HG03045 (cell line): ENCODE data around the gene CDH22.

Experiments
- ATAC-seq: cut with Tn5 transposase; IDR thresholded peaks from one replicate; pipeline ENCODE4 v1.9.1; 2021; ENCODE audit warnings: mild to moderate bottlenecking, moderate library complexity; ENCODE audit not compliant: unreplicated experiment

CDH22 gene

DNA sequence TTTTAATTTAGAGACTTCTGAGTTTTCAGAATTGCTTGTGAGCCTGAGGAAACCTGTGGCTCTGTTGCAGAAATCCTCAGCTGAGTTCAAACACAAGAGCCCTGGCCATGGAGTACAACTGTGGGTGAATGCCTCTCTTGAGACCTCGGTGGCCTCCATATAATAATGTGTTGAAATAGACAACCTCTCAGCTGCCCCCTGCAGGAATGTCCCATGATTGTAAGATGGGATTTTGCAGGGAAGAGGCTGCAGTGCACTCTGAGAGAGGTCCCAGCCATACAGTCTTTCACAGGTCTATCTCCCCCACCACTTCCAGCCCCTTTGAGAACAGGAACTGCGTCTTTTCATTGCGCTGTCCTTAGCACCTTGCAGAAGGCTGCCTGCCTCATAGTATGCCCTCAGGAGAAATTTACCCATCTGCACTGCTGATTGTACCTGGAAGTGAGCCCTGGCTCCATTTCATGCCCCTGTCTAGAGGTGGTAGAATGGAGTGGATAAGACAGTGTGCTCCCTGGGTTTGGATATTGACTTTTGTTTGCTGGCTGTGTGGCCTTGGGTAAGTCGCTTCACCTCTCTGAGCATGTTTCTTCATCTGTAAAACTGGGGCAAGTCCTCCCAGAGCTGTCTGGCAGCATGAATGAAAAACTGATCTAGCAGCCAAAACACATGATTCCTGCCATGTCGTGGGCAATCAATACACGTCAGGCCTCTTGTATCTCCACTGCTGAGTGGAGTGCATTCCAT, 16.8 kb upstream of the CDH22 start:
- no peak for ATAC-seq

DNA sequence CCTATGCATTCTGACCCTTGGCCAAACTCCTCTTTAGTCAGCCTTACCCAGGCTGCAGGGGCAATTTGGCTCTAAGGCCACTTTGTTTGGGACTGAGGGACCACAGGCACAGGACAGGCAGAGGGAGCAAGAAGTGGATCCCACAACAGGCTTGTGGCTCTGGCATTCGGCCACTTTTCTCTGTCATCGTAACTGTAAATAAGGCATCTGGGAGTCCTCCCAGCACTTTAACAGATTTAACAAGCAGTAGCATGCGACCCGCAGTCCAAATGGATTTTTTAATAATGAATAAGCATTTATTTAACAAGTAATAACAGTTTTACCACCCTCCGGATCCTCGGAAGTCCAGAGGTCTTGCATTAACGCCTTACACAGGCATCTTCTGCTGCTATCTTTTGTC, 16.1 kb upstream of the CDH22 start:
- no peak for ATAC-seq

DNA sequence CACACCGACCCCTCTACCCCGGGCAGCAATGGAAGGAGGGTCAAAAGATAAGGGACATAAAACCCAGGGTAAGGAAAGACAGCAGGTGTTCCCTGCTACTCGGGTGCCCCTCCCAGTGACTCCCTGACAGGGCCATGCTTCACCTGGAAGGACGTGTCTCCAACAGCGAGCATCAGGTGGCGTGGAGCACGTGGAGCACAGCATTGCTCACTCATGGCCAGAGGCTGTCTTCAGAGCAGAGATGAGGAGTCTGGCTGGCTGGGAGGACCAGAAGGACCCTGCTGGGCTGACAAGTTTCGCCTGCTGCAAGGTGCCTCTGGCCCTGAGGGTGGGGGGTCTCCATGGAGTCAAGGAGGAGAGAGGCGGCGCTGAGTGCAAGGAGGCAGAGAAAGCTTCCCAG, 15.3 kb upstream of the CDH22 start:
- no peak for ATAC-seq

DNA sequence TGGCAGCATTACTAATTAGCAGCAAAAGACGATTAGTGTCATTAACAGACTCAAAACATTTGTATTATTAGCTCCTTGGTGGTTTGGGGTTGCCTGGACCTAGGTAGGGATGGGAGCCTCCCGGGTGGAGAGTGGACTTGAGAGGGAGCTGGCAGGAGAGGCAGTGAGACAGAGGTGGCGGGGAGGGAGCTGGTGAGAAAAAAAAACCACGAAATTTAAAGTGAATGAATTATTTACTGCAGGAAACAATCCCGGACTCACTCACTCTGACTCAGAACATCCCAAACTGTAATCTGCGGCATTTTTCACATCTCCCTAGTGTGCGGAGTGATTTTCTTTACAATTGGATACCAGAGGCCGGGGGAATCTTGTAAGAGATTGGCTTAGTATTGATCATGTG, 14.3 kb upstream of the CDH22 start:
- ATAC-seq, result no peak

DNA sequence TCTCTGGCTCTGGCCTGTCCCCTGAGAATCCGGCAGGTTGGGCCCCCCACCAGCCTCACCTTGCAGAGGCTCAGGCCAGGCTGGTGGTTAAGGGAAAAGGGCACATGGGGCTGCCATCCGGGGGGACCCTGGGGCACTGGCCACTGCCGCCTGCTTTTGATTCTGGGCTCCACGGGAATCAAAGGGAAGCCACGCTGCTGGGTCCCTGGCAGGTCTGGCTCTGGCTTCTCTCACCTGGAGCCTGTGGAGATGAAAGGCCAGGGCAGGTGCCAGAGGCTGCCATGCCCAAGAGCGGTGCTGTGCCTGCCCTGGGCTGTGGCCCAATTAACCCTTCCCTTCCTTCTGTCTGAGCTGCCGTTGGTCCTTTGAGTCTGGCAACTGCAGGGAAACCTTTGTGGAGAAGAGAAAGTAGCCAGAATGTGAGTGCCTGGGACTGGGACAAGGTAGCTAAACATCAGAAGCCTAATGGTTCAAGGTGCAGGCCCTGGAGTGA, 9.4 kb upstream of the CDH22 start:
- ATAC-seq, result no peak

DNA sequence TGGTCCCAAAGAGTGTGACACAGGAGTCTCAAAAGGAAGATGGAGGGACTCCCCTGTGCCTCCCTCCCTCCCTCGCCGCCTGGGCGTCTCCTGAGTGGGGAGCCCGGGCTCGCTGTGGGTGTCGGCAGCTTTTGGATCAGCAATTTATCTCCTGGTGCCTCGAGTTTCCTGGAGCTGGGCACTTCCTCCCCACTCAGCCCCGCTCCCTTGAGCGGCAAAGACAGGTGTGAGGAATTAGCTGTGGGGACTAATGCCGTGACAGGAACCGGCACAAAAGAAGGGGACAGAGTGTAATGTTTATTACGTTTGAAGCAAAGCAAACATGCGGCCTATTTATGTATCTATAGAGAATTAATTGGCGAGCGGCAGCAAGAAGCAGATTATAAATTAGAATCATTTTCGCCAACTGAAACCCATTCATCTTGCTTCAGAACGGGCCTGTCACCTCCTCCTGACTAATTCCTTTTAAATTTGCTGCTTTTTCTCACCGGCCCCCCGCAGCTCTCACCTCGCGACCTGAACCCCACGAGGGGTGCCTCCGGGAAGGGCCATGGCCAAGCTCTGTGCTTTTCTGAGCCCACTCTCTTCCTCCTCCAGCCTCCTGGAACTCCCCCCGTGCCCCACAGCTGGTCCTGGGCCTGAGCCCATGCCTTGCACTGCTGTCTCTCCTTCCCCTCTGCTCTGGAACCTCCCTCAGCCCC, 8.8 kb upstream of the CDH22 start:
- no peak for ATAC-seq

DNA sequence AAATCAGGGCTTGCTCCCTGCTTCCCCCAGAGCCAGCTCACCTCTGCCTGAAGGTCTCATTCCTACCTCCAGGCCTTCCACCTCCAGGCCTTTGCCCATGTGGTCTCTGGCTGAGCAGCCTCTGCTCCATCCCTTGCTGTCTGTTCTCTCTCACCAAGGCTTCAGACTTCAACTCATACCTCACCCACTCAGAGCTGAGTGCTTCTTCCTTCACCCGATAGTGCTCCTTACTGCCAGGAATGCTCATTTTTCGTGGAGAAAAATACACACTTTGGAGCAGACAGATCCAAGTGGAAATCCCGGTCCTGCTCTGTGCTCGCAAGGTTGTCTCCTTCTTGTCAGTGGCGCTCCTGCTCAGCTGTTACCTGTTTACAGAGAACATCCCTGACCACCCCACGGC, 7.0 kb upstream of the CDH22 start:
- ATAC-seq, result no peak

DNA sequence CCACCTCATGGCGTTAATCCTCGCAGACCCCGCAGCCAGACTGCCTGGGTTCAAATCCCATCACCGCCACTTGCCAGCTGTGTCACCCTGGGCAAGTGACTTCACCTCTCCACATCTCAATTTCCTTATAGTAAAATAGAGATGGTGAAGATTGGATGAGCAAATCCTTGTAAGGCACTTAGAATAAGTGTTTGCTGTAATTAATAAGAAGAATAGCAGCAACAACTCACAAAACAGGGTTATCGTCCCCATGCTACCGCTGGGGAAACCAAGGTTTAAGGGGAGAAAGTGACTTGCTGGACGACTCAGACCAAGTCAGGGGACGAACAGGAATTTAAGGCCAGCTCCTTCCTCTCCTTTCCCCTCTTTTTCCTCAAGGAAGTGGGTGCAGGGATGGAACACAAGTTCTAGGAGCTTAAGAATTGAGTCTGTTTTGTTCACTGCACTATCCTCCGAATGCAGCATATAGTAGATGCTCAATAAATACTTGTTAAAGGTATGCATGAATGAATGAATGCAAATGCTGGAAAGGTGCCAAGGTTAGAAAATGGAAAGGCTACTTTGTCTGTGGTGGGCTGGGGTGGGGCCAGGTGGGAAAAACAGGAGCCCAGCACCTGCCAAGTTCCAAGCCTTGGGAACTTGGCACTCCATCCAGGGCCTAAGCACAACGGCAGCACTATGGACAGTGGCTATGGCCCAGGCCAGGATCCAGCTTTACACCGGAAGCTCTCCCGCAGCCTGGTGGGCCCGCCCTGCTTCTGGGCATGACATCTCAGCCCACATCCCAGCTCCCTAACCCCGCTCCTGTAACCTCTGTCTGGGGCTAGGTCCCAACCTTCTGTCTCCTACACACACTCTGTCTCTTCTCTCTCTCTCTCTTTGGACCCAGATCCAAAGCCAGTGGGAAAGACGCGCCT, 4.9 kb upstream of the CDH22 start:
- no peak for ATAC-seq

DNA sequence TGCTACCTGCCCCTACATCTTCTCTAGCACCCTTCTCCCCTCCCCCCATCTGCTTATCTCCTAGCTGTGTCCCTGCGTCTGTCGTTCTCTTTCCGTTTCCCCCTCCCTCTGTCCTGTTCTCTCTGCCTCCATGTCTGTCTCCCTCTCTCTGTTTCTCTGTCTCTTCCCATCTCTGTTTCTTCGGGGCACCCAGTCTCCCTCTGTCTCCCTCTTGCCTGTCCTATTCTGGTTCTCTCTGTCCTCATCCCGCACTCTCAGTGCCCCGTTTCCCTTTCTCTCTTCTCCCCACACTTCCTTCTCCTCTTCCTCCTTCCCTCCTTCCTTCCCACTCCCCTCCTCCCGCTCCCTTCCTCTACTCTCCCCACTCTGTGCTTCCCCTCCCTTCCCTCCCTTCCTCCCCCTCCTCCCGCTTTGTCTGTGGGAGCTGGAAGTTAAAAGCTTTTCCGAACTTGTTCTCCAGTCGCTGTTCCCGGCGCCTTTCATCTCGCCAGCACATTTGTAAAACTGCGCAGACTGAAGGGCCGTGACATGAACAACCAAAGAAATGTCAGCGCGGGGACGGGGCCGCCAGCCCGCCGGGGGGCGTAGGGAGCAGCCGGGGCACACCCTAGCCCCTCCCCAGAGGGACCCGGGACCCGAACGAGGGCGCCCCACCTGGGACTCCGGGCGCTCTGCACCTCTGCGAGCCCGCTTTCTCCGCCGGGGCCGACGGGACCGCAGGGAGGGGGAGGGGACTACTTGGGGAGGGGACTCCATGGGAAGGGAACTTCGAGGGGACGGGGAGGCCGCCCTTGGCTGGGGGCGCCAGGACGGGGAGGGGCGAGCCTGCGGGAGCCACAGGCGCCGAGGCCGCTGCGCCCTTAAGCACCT, 4.0 kb upstream of the CDH22 start:
- ATAC-seq, result no peak

DNA sequence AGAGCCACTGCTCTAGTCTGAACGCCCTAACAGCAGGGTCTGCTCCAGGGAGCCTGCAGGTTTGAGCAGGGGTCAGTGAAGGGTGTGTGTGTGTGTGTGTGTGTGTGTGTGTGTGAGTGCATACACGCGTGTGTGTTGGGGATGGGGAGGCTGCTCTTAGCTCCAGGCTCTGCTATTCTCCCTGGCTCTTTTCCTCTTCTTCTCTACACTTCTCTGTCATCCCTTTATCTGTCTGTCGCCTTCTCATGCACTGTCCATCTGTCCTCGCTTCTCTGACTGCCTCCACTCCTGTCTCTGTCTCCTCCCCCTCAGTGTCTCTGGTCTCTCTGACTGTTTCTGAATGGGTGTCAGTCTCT, 3.4 kb upstream of the CDH22 start:
- no peak for ATAC-seq

DNA sequence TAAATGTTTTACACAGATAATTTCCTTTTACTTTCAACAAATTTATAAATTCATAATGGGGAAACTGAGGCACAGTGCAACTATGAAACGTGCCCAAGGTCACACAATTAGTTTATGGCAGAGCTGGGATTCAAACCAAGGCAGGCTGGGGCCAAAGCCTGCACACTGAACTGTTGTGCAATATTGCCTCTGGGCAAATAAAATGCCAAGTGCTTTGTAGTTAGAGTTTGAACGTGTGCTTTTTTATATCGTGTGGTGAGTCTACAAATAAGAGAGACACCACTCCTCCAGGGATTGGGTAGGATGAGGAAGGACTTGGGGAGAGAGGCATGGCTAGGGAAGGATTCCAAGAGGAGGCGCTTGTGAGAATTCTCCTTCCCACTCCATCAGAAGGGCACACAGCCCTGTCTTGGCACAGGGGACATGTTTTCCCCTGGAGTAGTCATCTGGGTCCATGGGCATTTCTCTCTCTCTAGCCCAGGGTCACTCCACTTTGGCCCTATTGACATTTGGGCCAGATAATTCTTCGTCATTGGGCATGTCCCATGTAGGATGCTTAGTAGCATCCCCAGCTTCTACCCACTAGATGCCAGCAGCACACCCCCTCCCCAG, 2.8 kb upstream of the CDH22 start:
- ATAC-seq, result no peak

DNA sequence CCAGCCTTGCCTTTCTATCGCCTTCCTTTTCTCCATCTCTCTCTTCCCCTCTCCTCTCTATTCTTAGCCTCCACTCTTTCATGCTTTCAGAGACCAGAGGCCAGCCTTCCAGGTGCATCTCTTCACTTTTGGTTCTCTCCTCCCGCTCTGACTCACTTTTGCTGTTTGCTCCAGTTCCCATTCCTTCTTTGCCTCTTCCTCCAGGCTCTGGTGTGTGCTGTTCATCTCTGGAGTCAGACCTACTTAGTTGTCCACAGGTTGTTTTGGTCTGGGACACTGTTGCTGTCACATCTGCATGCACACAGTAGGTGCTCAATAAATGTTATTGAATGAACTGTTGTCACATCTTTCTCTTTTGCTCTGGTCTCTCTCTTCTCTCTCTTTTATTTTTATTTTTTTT, 1.6 kb upstream of the CDH22 start:
- no peak for ATAC-seq

DNA sequence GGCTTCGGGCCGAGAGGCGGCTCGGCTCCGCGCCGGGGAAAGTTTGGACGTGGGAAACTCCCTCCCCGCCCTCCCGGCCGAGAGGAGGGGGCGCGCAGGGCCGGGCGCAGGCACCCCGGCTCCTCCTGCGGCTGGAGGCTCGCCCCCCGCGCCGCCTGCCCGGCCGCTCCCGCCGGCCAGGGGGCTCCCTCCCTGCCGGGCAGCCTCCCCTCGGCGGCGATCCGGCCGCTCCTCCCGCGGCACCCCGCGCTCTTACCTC, 370 bp downstream of the CDH22 start:
- no peak for ATAC-seq

DNA sequence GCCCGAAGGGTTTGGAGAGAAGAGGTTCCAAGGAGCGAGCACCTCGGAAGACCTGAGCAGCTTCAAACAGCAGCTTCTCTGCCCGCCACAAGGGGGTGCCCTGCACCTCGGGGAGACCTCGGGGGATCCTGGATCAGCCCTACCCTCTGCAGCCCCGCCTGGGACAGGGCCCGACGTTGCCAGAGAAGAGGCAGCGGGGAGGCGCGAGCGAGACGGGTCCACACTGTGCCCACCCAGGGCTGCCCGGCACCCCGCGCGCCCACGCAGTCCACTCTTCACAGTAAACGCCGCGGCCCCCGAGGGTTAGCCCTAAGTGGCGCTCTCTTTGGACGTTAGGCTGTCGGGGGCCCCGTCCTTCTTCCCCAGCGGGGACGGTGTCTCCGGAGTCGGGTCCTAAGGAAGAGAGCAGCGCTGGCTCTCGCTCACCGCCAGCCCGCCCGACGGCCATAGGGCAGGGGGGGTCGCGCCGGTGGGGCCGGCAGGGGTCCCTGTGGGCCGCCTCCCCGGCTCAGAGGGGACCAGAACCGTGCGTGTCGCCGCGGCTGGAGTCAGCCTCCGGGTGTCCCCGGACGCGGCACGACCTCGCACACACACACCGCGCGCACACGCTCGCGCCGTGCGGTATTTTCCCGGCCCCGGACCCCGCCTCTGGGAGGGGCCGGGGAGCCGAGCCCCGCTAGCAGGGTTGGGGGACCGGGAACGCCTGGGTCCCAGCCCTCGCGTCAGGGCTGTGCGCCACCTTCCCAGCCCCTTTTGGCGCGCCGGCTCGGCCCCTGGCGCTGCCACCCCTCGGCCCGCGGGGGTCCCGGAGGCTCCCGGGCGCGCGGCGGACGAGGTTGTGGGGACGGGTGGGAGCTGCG, 929 bp downstream of the CDH22 start:
- peak; percentile 62 for ATAC-seq

DNA sequence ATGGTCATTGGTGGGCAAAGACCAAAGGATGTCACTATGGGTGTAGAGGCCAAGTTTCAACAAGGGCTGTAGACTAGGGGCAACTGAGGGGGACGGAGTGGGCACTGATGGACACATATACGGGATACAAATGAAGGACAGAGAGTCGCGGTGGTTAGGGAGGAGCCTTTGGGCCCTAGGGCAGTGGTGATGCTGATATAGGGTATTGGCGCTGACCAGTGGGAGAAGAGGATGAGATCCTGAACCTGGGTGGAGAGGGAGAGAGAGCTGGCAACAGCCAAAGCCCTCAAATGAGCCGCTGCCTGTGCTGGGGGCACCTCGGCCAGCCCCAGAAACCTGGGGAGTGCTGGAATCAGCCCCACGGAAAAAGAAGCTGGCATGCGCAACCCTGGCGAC, 1.6 kb downstream of the CDH22 start:
- no peak for ATAC-seq

DNA sequence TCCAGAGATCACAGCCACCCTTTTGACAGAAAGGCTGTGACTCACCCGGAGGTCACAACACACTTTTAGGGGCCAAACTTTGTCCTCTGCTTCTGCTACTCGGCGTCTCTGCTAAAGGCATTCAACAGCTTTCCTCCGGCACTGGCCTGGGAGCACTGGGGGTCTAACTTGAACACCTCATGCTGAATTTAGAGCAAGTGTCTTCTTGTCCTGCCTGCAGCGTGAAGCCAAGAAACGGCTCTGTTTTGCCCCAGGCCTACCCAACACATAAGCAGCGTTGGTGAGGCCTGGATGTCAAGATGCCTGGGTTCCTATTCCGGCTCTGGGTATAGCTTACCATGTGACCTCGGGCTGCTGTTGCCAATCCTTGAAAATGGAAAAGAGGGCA, 2.3 kb downstream of the CDH22 start:
- no peak for ATAC-seq

DNA sequence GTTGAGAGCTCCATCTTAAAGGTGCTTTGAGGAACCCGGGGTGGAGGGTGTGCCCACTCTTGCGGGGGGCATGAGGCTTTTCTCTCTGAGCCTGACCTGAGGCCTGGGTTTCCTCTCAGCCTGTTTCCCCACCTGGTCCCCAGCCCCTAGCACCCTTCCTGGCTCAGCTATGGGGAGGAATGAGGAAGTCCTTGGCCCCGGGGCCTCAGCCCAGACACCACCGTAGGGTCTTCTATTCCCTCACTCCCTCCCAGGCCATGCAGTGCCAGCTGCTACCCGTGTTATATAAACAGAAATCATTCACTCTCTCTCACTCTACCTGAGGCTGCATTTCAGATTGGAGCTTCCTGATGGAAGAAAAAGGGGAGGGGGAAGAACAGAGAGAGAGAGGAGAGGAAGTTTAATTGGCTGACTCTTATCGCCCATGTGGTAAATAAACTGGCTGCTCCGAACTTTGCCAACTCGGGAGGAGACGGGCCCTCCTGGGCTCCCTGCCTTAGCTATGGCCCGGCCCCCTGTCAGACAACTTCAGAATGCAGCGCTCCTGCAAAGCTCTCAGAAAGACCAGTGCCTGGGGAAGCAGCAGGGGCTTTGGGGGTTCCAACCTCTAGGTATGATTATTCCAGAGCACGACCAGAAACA, 2.8 kb downstream of the CDH22 start:
- no peak for ATAC-seq

DNA sequence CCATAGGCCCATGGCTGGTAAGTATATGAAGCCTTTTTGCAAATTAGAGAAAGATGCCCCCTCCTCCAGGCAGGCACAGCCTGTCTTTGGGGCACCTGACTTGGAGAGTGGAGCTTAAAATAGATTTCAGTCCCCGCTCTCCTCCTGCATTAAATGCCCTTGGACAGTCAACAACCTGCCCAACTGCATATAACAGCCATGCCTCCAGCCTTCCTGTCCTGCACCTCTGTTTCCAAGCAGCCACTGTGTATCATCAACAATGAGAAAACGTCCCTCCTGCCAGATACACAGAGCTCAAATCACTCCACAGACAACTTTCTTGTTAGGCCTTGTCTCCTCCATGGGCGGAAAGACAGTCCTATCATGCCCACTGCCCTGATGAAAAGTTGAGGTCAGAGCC, 3.4 kb downstream of the CDH22 start:
- no peak for ATAC-seq

DNA sequence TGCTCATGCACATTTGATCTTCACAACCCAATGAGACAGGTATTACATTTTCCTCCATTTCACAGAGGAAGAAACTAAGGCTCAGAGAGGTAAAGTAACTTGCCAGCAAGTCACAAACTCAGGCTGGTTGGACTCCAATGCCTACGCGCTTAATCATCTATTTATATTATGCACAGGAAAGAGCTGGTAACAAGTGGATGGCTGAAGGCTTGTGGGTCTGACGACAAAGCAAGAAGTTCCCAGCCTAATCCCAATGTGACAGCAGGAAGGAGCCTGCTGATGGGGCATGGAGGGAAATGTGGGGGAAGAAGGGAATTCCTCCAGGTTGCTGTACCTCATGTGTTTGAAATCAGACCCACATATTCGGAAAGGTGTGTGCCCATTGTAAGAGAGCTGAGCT, 3.9 kb downstream of the CDH22 start:
- ATAC-seq, result no peak
